CD14-positive monocyte (primary cell): Measurements from ENCODE around the gene IGF1. TPM values are rescaled to one million over a fixed set of nuclear protein-coding genes. Genes with fewer than 3 reads are reported as not detected.

ENCODE experiments used
- DNase-seq, 3 donors: peaks; one replicate each; pipeline ENCODE4 v3.0.0-alpha.2; 2011 to 2022
- H2AFZ ChIP-seq: 2 replicates; pipeline ENCODE4 v1.6.0; 2012; ENCODE audit warnings: mild to moderate bottlenecking, low read depth, low read length, inconsistent platforms; ENCODE audit not compliant: insufficient read depth, poor library complexity, severe bottlenecking
- H3K27ac ChIP-seq, 2 donors: 1 replicate in 1 of 2; 2 replicates in 1 of 2; pipeline ENCODE4 v1.5.1; 2012 to 2013; ENCODE audit warnings: low read length in 2 of 2, control low read depth in 1 of 2, inconsistent platforms in 1 of 2, low read depth in 1 of 2, mild to moderate bottlenecking in 1 of 2
- H3K27me3 ChIP-seq, 2 donors: one replicate each; pipeline versions ENCODE4 v1.6.0 to v1.6.1; 2011 to 2013; ENCODE audit warnings: low read length in 2 of 2; ENCODE audit not compliant: control insufficient read depth in 2 of 2, insufficient read depth in 2 of 2
- H3K36me3 ChIP-seq, 2 donors: replicated peaks in 1 of 2; 1 replicate in 1 of 2; 2 replicates in 1 of 2; pipeline versions ENCODE4 v1.5.1 to v1.6.1; 2012 to 2013; ENCODE audit warnings: low read length in 2 of 2, control low read depth in 1 of 2, inconsistent platforms in 1 of 2, mild to moderate bottlenecking in 1 of 2; ENCODE audit not compliant: insufficient read depth in 2 of 2, control insufficient read depth in 1 of 2
- H3K4me1 ChIP-seq, 2 donors: 1 replicate in 1 of 2; 2 replicates in 1 of 2; pipeline versions ENCODE4 v1.5.1 to v1.6.1; 2012 to 2013; ENCODE audit warnings: low read length in 2 of 2, control low read depth in 1 of 2, inconsistent platforms in 1 of 2, mild to moderate bottlenecking in 1 of 2, moderate library complexity in 1 of 2; ENCODE audit not compliant: insufficient read depth in 2 of 2, control insufficient read depth in 1 of 2
- H3K4me2 ChIP-seq: replicated peaks from 2 replicates; pipeline ENCODE3; 2012; ENCODE audit warnings: low read length, moderate library complexity, mild to moderate bottlenecking; ENCODE audit not compliant: poor library complexity, severe bottlenecking; ENCODE audit errors: extremely low read depth
- H3K4me3 ChIP-seq, 3 experiments: fragments of 200-600 bp in 1 of 3; sonication (generic) in 1 of 3; replicated peaks in 1 of 3; 1 replicate in 2 of 3; 2 replicates in 1 of 3; pipeline ENCODE4 v1.5.1; 2011 to 2013; ENCODE audit warnings: low read length in 3 of 3, mild to moderate bottlenecking in 3 of 3, control low read depth in 2 of 3, low read depth in 2 of 3, inconsistent platforms in 1 of 3, moderate library complexity in 1 of 3
- H3K79me2 ChIP-seq: 2 replicates; pipeline ENCODE4 v1.6.0; 2012; ENCODE audit warnings: mild to moderate bottlenecking, control low read depth, inconsistent platforms, low read length, moderate library complexity; ENCODE audit not compliant: insufficient read depth
- H3K9ac ChIP-seq: 2 replicates; pipeline ENCODE4 v1.6.0; 2017; ENCODE audit warnings: low read length, mild to moderate bottlenecking; ENCODE audit not compliant: insufficient read depth, poor library complexity, severe bottlenecking
- H3K9me3 ChIP-seq, 2 donors: replicated peaks in 1 of 2; 1 replicate in 1 of 2; 2 replicates in 1 of 2; pipeline versions ENCODE4 v1.5.1 to v1.6.1; 2012 to 2013; ENCODE audit warnings: low read length in 2 of 2, control low read depth in 1 of 2; ENCODE audit not compliant: control insufficient read depth in 1 of 2, insufficient read depth in 1 of 2
- H4K20me1 ChIP-seq: 2 replicates; pipeline ENCODE4 v1.6.0; 2012; ENCODE audit warnings: mild to moderate bottlenecking, low read length, control low read depth, moderate library complexity; ENCODE audit not compliant: insufficient read depth
- H3K27ac Mint-ChIP-seq, 7 donors: one replicate each; pipeline ENCODE4 v1.8.0; 2020; ENCODE audit warnings: mild to moderate bottlenecking in 7 of 7, mixed read lengths in 7 of 7, moderate library complexity in 6 of 7, inconsistent platforms in 2 of 7
- H3K27me3 Mint-ChIP-seq, 3 donors: one replicate each; pipeline ENCODE4 v1.8.0; 2021 to 2022; ENCODE audit warnings: low read depth in 3 of 3, mild to moderate bottlenecking in 3 of 3, mixed read lengths in 3 of 3, moderate library complexity in 3 of 3, inconsistent platforms in 1 of 3
- H3K36me3 Mint-ChIP-seq, 2 donors: one replicate each; pipeline ENCODE4 v1.8.0; 2020; ENCODE audit warnings: mixed read lengths in 2 of 2, inconsistent platforms in 1 of 2, mild to moderate bottlenecking in 1 of 2
- H3K4me1 Mint-ChIP-seq: one replicate; pipeline ENCODE4 v1.8.0; 2020; ENCODE audit warnings: mild to moderate bottlenecking, mixed read lengths
- H3K4me3 Mint-ChIP-seq, 2 donors: one replicate each; pipeline ENCODE4 v1.8.0; 2020; ENCODE audit warnings: mild to moderate bottlenecking in 2 of 2, mixed read lengths in 2 of 2, moderate library complexity in 1 of 2
- H3K9me3 Mint-ChIP-seq, 7 donors: one replicate each; pipeline ENCODE4 v1.8.0; 2020 to 2022; ENCODE audit warnings: mixed read lengths in 7 of 7, mild to moderate bottlenecking in 6 of 7, moderate library complexity in 6 of 7, inconsistent platforms in 2 of 7
- WGBS: methylation state at CpG from one replicate; pipeline ENCODE4 v1.1.5; 2013; ENCODE audit warnings: missing lambda C conversion rate; ENCODE audit not compliant: insufficient coverage; 5-methylcytosine and 5-hydroxymethylcytosine counted together
- intact Hi-C, 2 donors: fragments of 100-400 bp; cut with micrococcal nuclease; formaldehyde crosslinking; loops; one replicate each; pipeline versions ENCODE4 v1.15.0 to v1.15.1; 2023
- polyA plus RNA-seq, 3 donors: library from polyadenylated mRNA; depleted of rRNA in 1 of 3; unstranded in 2 of 3; stranded (reverse) in 1 of 3; fragments of 300-500 nt in 2 of 3; fragments of >200 nt in 1 of 3; fragmentation: Illumina TruSeq in 2 of 3; gene quantifications; 1 replicate in 2 of 3; 2 replicates in 1 of 3; pipeline ENCODE4 v1.2.3, GENCODE V29; 2012 to 2021
- TF ChIP-seq, protein P1 (sequence below): fragments of 200-600 bp; IDR thresholded peaks from one replicate; pipeline ENCODE4 v1.8.0; 2022; ENCODE audit warnings: antibody characterized with exemption, mild to moderate bottlenecking

The IGF1 gene
- polyA plus RNA-seq, 3 donors: not detected

- Histone ChIP-seq H3K79me2 (no peaks in the 10 kb centered on the region), H3K9ac (no peak overlapping the region), H3K27ac (peak overlapping the region; percentile 46 to 82), H3K4me2 (peak overlapping the region; percentile 46), H3K4me3 (peak overlapping the region in 1 of 3 experiments; percentile 43), H3K4me1 (peaks cover 42 to 43% of the 10 kb centered on the region in 2 donors), H3K36me3 (no peaks in the 10 kb centered on the region), H2AFZ (no peak overlapping the region), H4K20me1 (no peaks in the 10 kb centered on the region), H3K27me3 (no peaks in the 10 kb centered on the region), H3K9me3 (peaks cover 0 to 4% of the 10 kb centered on the region in 2 donors)
- WGBS: 0% methylated on average over 1 of the region's 2 CpGs
- H3K27ac Mint-ChIP-seq: peak overlapping the region; percentile 36 to 88 (median 83)
- H3K27me3 Mint-ChIP-seq: peaks cover 0 to 9% (median 0%) of the 10 kb centered on the region in 3 donors
- TF ChIP-seq, protein P1, sequence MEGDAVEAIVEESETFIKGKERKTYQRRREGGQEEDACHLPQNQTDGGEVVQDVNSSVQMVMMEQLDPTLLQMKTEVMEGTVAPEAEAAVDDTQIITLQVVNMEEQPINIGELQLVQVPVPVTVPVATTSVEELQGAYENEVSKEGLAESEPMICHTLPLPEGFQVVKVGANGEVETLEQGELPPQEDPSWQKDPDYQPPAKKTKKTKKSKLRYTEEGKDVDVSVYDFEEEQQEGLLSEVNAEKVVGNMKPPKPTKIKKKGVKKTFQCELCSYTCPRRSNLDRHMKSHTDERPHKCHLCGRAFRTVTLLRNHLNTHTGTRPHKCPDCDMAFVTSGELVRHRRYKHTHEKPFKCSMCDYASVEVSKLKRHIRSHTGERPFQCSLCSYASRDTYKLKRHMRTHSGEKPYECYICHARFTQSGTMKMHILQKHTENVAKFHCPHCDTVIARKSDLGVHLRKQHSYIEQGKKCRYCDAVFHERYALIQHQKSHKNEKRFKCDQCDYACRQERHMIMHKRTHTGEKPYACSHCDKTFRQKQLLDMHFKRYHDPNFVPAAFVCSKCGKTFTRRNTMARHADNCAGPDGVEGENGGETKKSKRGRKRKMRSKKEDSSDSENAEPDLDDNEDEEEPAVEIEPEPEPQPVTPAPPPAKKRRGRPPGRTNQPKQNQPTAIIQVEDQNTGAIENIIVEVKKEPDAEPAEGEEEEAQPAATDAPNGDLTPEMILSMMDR: no peak
- peaks cover 0 to 10% (median 2%) of the 10 kb centered on the region in 7 donors for H3K9me3 Mint-ChIP-seq
- H3K36me3 Mint-ChIP-seq: peaks cover 1 to 3% of the 10 kb centered on the region in 2 donors
- H3K4me1 Mint-ChIP-seq: peaks cover 46% of the 10 kb centered on the region
- peak; percentile 47 to 69 (median 64) for DNase-seq
- H3K4me3 Mint-ChIP-seq: peak overlapping the region in 1 of 2 donors; percentile 51
- intact Hi-C loops: no loop called here
Observed at GRCh38 chr12:102504280-102504679, 23.9 kb upstream of the IGF1 start.

DNA sequence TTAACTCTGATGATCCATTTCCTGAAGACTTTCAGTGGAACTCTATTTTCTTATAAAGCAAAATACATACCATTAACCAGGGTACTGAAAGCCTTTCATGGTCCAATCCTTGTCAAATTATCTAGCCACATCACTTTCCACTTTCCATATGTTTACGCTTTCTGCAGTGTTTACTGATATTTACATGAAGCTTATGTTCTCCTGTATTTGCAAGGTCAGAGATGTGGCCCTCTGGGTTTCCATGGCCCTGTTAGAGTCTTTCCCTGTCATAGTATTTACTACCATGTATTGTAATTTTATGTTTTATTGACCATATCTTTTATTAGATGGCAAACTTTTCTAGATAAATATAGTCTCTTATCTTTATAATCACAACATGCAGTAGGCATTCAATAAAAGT is 23.5 kb upstream of the IGF1 start:
- Mint-ChIP-seq H3K36me3 (peaks cover 1 to 3% of the 10 kb centered on the region in 2 donors), H3K4me1 (peaks cover 43% of the 10 kb centered on the region), H3K4me3 (peak overlapping the region in 1 of 2 donors; percentile 56), H3K27ac (peak overlapping the region; percentile 36 to 88 (median 83)), H3K9me3 (peaks cover 0 to 10% (median 2%) of the 10 kb centered on the region in 7 donors), H3K27me3 (peaks cover 0 to 7% (median 0%) of the 10 kb centered on the region in 3 donors)
- Histone ChIP-seq H3K27me3 (no peaks in the 10 kb centered on the region), H2AFZ (no peak overlapping the region), H3K4me2 (peak overlapping the region; percentile 46), H3K79me2 (no peaks in the 10 kb centered on the region), H4K20me1 (no peaks in the 10 kb centered on the region), H3K36me3 (no peaks in the 10 kb centered on the region), H3K4me3 (peak overlapping the region in 1 of 3 experiments; percentile 43), H3K9me3 (peaks cover 0 to 4% of the 10 kb centered on the region in 2 donors), H3K27ac (peak overlapping the region in 1 of 2 donors; percentile 82), H3K4me1 (peaks cover 47 to 48% of the 10 kb centered on the region in 2 donors), H3K9ac (no peak overlapping the region)
- intact Hi-C loops: no loop called here
- DNase-seq: no peak
- WGBS: no CpG with 5 or more reads among the region's 1 CpG
- TF ChIP-seq, protein P1: no peak
